Pericardium fibroblast (primary cell): ENCODE data around the gene RNU6-9. TPM values are rescaled to one million over a fixed set of nuclear protein-coding genes. Genes with fewer than 3 reads are reported as not detected.

Source experiments
- total RNA-seq: library from RNA; depleted of rRNA; stranded (reverse); fragments of >200 nt; gene quantifications from 2 replicates; pipeline ENCODE4 v1.2.3, GENCODE V29; 2015

The RNU6-9 gene
- not detected in 2 replicates for total RNA-seq

DNA sequence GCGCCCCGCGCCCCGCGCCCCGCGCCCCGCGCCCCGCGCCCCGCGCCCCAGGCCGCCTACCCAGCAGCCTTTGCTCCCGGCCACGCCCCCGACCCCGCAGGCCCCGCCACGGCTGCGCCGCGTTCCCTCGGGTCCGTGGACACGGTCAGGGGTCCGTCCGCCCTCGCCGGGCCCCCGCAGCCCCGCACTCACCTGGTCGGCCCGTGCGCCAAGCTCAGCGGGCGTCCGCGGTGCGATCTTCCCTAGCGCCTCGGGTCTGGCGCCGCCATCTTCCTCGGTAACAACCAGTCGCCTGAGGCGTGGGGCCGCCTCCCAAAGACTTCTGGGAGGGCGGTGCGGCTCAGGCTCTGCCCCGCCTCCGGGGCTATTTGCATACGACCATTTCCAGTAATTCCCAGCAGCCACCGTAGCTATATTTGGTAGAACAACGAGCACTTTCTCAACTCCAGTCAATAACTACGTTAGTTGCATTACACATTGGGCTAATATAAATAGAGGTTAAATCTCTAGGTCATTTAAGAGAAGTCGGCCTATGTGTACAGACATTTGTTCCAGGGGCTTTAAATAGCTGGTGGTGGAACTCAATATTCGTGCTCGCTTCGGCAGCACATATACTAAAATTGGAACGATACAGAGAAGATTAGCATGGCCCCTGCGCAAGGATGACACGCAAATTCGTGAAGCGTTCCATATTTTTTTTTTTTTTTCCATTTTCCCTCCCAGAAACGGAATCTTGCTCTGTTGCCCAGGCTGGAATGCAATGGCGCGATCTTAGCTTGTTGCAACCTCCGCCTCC lies at the start of gene RNU6-9, which contains the start of gene MED16:
TSS of gene RNU6-9 (plus strand) at position 591 of the 796 bp plus-strand sequence.
TSS of gene MED16 (minus strand) at position 294 of the 796 bp plus-strand sequence. CDS start 2,056 bp downstream, outside the sequence.

DNA sequence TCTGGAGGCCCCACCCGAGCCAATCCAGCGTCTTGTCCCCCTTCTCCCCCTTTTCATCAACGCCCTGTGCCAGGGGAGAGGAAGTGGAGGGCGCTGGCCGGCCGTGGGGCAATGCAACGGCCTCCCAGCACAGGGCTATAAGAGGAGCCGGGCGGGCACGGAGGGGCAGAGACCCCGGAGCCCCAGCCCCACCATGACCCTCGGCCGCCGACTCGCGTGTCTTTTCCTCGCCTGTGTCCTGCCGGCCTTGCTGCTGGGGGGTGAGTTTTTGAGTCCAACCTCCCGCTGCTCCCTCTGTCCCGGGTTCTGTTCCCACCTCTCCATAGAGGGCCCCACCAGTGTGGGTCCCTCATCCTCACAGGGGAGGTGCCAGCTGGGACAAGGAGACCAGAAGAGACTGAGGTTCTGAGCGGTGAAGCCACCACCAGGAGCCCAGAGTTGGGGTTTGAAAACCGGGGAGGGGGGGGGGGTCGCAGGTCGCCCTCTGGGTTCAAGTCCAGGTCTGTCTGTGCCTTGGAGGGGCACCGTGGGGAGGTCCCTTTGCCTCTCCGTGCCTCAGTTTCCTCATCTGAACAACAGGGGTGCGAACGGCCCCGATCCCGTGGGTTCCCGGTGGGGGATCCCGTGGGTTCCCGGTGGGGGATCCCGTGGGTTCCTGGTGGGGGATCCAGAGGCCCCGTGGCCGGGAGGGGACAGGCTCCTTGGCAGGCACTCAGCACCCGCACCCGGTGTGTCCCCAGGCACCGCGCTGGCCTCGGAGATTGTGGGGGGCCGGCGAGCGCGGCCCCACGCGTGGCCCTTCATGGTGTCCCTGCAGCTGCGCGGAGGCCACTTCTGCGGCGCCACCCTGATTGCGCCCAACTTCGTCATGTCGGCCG lies 40.9 kb upstream of the RNU6-9 start, which contains the start of gene ELANE:
TSS of gene ELANE (plus strand) at position 168 of the 878 bp plus-strand sequence. CDS start at position 194, 26 bp downstream.

DNA sequence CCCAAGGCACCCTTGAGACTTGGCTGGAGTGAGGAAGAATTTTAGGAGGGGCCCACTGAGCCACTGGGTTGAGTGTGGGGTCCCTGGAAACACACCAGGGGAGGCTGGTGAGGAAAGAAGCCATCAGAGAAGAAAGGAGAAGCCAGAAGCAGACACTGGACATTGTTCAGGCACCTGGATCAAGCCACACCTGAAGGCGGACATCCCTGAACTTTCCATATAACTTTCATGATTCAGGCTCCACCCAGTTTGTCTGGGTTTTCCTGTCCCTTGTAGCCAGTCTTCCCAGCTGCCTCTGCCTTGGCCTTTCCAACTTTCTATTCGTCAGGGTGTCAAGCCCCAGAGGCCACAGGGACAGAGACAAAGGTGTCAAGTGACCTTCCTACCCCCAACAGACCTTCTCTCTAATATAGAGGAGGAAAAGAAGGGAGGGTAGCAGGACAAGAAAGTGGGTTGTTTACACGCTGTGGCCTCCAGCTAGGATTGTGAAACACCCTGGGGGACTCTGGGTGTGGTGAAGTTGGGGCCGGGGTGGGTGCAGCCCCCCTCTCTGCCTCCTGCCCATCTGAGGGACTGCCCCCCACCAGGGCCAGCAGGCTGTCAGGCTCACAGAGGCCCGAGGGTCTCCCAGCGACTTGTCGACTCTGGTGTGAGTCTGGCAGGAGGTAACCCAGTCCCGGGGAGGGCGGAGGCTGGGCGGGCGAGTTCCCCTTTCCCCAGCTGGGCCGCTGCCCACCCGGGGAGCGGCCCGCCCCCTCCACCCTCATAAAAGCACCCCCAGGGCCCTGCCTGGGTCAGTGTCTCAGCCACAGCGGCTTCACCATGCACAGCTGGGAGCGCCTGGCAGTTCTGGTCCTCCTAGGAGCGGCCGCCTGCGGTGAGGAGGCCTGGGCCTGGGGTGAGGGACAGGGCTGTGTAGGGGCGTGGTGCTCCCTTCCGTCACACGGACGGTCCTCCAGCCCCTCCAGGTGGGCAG lies 34.1 kb upstream of the RNU6-9 start, which contains the start of gene CFD:
TSS of gene CFD (plus strand) at position 797 of the 976 bp plus-strand sequence. CDS start at position 823, 26 bp downstream.

DNA sequence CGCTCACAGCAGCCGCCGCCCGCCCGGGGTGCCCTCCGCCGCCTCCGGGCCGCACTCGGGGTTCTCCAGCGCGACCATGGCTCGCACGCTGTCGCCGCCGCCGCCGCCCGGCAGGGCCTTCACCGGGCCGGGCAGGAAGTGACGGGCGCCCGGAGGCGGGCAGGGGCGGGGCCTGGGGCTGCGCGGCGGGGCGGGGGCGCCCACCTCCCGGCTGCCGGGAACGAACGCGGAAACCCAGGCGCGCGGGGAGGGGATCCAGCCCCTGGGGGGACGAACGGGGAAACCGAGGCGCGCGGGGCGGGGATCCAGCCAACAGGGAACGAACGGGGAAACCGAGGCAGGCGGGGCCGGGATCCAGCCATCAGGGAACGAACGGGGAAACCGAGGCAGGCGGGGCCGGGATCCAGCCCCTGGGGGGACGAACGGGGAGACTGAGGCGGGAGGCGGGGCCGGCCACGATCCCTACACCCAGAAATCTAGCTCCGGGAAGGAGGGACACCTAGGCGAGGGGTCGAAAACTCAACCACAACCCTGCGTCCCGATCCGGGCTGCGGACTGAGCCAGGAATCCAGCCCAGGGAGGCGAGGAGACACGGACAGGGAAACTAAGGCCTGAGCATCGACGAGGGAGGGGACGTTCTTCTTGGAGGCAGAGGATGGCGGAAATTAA lies 19.9 kb downstream of the RNU6-9 start, which contains the start of gene R3HDM4:
TSS of gene R3HDM4 (minus strand) at position 140 of the 669 bp plus-strand sequence. CDS start at position 78, 62 bp downstream.

DNA sequence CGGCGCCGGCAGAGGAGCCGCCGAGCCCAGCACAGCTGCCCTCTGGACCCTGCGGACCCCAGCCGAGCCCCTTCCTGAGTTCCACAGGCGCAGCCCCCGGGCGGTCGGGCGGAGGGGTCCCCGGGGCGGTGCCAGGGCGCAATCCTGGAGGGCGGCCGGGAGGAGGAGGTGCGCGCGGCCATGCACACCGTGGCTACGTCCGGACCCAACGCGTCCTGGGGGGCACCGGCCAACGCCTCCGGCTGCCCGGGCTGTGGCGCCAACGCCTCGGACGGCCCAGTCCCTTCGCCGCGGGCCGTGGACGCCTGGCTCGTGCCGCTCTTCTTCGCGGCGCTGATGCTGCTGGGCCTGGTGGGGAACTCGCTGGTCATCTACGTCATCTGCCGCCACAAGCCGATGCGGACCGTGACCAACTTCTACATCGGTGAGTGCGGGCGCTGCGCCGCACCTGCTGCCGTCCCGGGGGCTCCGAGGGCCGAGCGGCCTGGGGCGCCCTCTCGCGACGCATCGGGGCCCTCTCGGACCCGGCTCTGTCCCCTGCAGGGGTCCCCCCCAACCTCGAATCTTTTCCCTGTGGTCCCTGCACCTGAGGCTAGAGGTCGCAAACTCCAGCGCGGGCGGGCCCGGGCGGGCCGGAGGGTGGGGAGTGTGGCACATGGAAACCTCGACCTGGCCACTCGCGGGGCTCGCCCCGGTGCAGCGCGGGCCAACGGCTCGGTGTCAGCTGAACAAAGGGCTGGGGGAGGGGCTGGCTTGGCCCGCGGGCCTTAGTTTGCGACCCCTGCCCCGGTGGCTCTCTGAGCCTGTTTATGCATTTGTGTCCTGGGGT lies 24.3 kb downstream of the RNU6-9 start, which contains the start of gene KISS1R:
TSS of gene KISS1R (plus strand) at position 11 of the 829 bp plus-strand sequence. CDS start at position 181, 170 bp downstream.

DNA sequence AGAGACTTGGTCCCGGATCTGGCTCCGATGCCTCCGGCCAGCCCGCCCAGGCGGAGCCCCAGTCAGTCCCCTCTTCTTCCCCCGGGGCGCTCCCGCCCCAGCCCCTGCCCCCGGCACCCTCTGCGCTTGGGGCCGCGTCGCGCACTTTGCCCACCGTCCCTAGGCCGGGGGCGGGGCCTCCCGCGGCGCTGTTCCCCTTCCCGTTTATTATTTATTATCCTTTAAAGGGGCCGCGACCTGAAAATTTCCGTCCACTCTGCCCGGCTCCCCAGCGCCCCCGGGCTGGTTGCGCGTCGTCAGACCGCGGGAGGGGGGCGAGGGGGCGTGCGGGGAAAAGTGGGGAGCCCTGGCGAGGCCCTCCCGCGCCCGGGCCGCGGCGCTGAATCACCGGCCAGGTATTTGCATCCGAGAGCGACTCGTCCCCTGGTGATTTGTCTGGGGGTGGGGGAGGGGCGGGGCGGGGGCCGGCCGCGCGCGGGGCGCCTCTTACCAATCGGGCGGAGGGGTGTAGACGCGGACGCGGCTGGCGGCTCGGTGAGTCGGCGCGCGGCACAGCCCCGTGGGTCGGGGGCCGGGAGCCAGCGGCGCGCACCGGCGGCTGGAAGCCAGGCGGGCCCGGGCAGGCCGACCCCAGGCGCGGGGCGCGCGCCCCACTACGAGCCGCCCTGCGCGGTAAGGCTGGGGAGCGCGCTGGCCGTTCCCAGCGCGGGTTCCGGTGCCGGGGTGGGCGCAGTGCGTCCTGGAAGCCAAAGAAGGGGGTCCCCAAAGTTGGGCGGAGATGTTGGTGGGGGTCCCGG lies 32.4 kb downstream of the RNU6-9 start, which contains the start of gene ARID3A:
TSS of gene ARID3A (plus strand) at position 510 of the 797 bp plus-strand sequence. CDS start 3,494 bp downstream, outside the sequence.

Other genes with a start within 250 kb of the RNU6-9 start
- 45.9 and 58.9 TPM in 2 replicates for gene RNF126, start 230.3 kb upstream of the RNU6-9 start, total RNA-seq
- gene FSTL3, start 217.1 kb upstream of the RNU6-9 start, total RNA-seq: 280 and 441 TPM in 2 replicates
- not detected in 2 replicates for gene PRSS57, start 198.0 kb upstream of the RNU6-9 start, total RNA-seq
- 140 and 141 TPM in 2 replicates for gene PALM, start 184.5 kb upstream of the RNU6-9 start, total RNA-seq
- gene MISP, start 142.4 kb upstream of the RNU6-9 start, total RNA-seq: not detected in 2 replicates
- gene PTBP1, start 96.0 kb upstream of the RNU6-9 start, total RNA-seq: 130 and 227 TPM in 2 replicates
- gene PLPPR3, start 71.5 kb upstream of the RNU6-9 start, total RNA-seq: 0.09 and 1.6 TPM in 2 replicates
- not detected in 2 replicates for gene AZU1, start 65.6 kb upstream of the RNU6-9 start, total RNA-seq
- gene PRTN3, start 52.5 kb upstream of the RNU6-9 start, total RNA-seq: 2.0 TPM in 1 of 2 replicates, not detected in the other
- gene ELANE, start 41.2 kb upstream of the RNU6-9 start, total RNA-seq: 3.4 and 8.4 TPM in 2 replicates
- gene CFD, start 33.8 kb upstream of the RNU6-9 start, total RNA-seq: 190 and 206 TPM in 2 replicates
- gene MED16, start 297 bp upstream of the RNU6-9 start, total RNA-seq: 42.2 and 44.2 TPM in 2 replicates
- gene R3HDM4, start 19.7 kb downstream of the RNU6-9 start, total RNA-seq: 41.7 and 52.9 TPM in 2 replicates
- not detected in 2 replicates for gene KISS1R, start 23.8 kb downstream of the RNU6-9 start, total RNA-seq
- 4.1 and 7.2 TPM in 2 replicates for gene ARID3A, start 32.6 kb downstream of the RNU6-9 start, total RNA-seq
- 41.4 and 55.8 TPM in 2 replicates for gene WDR18, start 90.9 kb downstream of the RNU6-9 start, total RNA-seq
- gene GRIN3B, start 106.9 kb downstream of the RNU6-9 start, total RNA-seq: 0.70 and 1.4 TPM in 2 replicates
- gene TMEM259, start 127.6 kb downstream of the RNU6-9 start, total RNA-seq: 158 and 167 TPM in 2 replicates
- not detected in 2 replicates for gene RNU6-2, start 128.0 kb downstream of the RNU6-9 start, total RNA-seq
- gene CNN2, start 133.1 kb downstream of the RNU6-9 start, total RNA-seq: 279 and 398 TPM in 2 replicates
- gene ABCA7, start 146.6 kb downstream of the RNU6-9 start, total RNA-seq: 3.1 and 3.3 TPM in 2 replicates
- 0.26 and 0.47 TPM in 2 replicates for gene ARHGAP45, start 173.7 kb downstream of the RNU6-9 start, total RNA-seq
- 132 and 219 TPM in 2 replicates for gene POLR2E, start 201.9 kb downstream of the RNU6-9 start, total RNA-seq
- gene GPX4, start 210.5 kb downstream of the RNU6-9 start, total RNA-seq: 700 and 909 TPM in 2 replicates